ENCODE data around the gene HIVEP3. TPM values are rescaled to one million over a fixed set of nuclear protein-coding genes. Genes with fewer than 3 reads are reported as not detected.

Gene HIVEP3
- total RNA-seq, 2 donors from 2014 or later, result 4.7 to 5.8 TPM

GRCh38 chr1:41700986-41701535 is 217.7 kb downstream of the HIVEP3 start:
- no peaks in the 10 kb centered on the region for H3K27me3 ChIP-seq
- no peak overlapping the region for H3K4me3 ChIP-seq
- DNase-seq (ENCODE audit: low spot score), result no peak
- no peak overlapping the region for H3K27ac ChIP-seq
- TF ChIP-seq CTCF (IDR thresholded peaks at IDR 0.05), result no peak
- peaks cover 0 to 12% of the 10 kb centered on the region in 2 donors for H3K4me1 ChIP-seq
- no peaks in the 10 kb centered on the region for H3K9me3 ChIP-seq
- no peaks in the 10 kb centered on the region for H3K36me3 ChIP-seq

- Histone ChIP-seq H3K27ac (no peak overlapping the region), H3K9me3 (no peaks in the 10 kb centered on the region), H3K27me3 (no peaks in the 10 kb centered on the region), H3K4me1 (peaks cover 0 to 16% of the 10 kb centered on the region in 2 donors), H3K36me3 (no peaks in the 10 kb centered on the region), H3K4me3 (no peak overlapping the region)
- TF ChIP-seq CTCF (IDR thresholded peaks at IDR 0.05), result no peak
- no peak for DNase-seq (ENCODE audit: low spot score)
Observed at GRCh38 chr1:41700581-41700980, 218.1 kb downstream of the HIVEP3 start.

GRCh38 chr1:41699861-41700248 is 218.9 kb downstream of the HIVEP3 start:
- H3K27ac ChIP-seq, result no peak overlapping the region
- H3K27me3 ChIP-seq, result no peaks in the 10 kb centered on the region
- H3K4me1 ChIP-seq, result peaks cover 0 to 22% of the 10 kb centered on the region in 2 donors
- H3K9me3 ChIP-seq, result no peaks in the 10 kb centered on the region
- TF ChIP-seq CTCF (IDR thresholded peaks at IDR 0.05), result no peak
- H3K4me3 ChIP-seq, result no peak overlapping the region
- H3K36me3 ChIP-seq, result no peaks in the 10 kb centered on the region
- DNase-seq (ENCODE audit: low spot score), result no peak

- H3K9me3 ChIP-seq, result no peaks in the 10 kb centered on the region
- H3K27me3 ChIP-seq, result no peaks in the 10 kb centered on the region
- TF ChIP-seq CTCF (IDR thresholded peaks at IDR 0.05), result no peak
- H3K36me3 ChIP-seq, result no peaks in the 10 kb centered on the region
- no peak for DNase-seq (ENCODE audit: low spot score)
- H3K4me3 ChIP-seq, result no peak overlapping the region
- no peak overlapping the region for H3K27ac ChIP-seq
- peaks cover 0 to 26% of the 10 kb centered on the region in 2 donors for H3K4me1 ChIP-seq
Observed at GRCh38 chr1:41698916-41699860, 219.5 kb downstream of the HIVEP3 start.

- no peak overlapping the region for H3K4me3 ChIP-seq
- H3K9me3 ChIP-seq, result no peaks in the 10 kb centered on the region
- H3K36me3 ChIP-seq, result no peaks in the 10 kb centered on the region
- DNase-seq (ENCODE audit: low spot score), result no peak
- no peak for TF ChIP-seq CTCF (IDR thresholded peaks at IDR 0.05)
- peak overlapping the region in 1 of 2 donors; percentile 11 for H3K27ac ChIP-seq
- peaks cover 0 to 26% of the 10 kb centered on the region in 2 donors for H3K4me1 ChIP-seq
- H3K27me3 ChIP-seq, result no peaks in the 10 kb centered on the region
Observed at GRCh38 chr1:41696381-41696780, 222.3 kb downstream of the HIVEP3 start.

Measured in right atrium auricular region (tissue), 2 donors.